Breast epithelium (tissue), 4 donors: Measurements from ENCODE around the gene TBC1D9B. TPM values are rescaled to one million over a fixed set of nuclear protein-coding genes. Genes with fewer than 3 reads are reported as not detected.
A peak's percentile ranks its signal among the peaks of the same experiment; 100 is the strongest.
"Not testable (repeated sequence)": the region's sequence is repeated elsewhere in the genome, so short reads cannot be mapped to it uniquely, and the experiment has no call there.

Experiments
- DNase-seq, 2 donors: peaks; one replicate each; pipeline ENCODE4 v3.0.0-alpha.2; 2019; ENCODE audit warnings: low spot score in 2 of 2
- H3K27ac ChIP-seq, 2 donors: fragments of 200-600 bp; sonication (generic) in 1 of 2; one replicate each; pipeline ENCODE4 v1.5.1; 2016 to 2019; ENCODE audit warnings: mild to moderate bottlenecking in 1 of 2
- H3K27me3 ChIP-seq, 2 donors: fragments of 200-600 bp; sonication (generic) in 1 of 2; one replicate each; pipeline versions ENCODE4 v1.5.1 to v1.6.0; 2017 to 2019; ENCODE audit warnings: control low read depth in 1 of 2, mild to moderate bottlenecking in 1 of 2
- H3K36me3 ChIP-seq: fragments of 200-600 bp; one replicate; pipeline ENCODE4 v1.5.1; 2019
- H3K4me1 ChIP-seq, 2 donors: fragments of 200-600 bp; sonication (generic); one replicate each; pipeline ENCODE4 v1.5.1; 2016 to 2019; ENCODE audit warnings: control low read depth in 1 of 2
- H3K4me3 ChIP-seq, 3 donors: fragments of 200-600 bp; sonication (generic); 1 replicate in 2 of 3; 2 replicates in 1 of 3; pipeline ENCODE4 v1.5.1; 2016 to 2019; ENCODE audit warnings: mild to moderate bottlenecking in 3 of 3, moderate library complexity in 2 of 3
- H3K9me3 ChIP-seq, 2 donors: fragments of 200-600 bp; sonication (generic) in 1 of 2; one replicate each; pipeline ENCODE4 v1.5.1; 2016 to 2019; ENCODE audit warnings: control low read depth in 1 of 2
- POLR2A ChIP-seq: fragments of 450-650 bp; IDR thresholded peaks from one replicate; pipeline ENCODE4 v1.6.1; 2016; ENCODE audit warnings: antibody characterized with exemption, mild to moderate bottlenecking, moderate library complexity
- POLR2AphosphoS5 ChIP-seq, 3 donors: sonication (generic); formaldehyde crosslinking; IDR thresholded peaks; one replicate each; pipeline ENCODE4 v1.6.1; 2017; ENCODE audit warnings: antibody characterized with exemption in 3 of 3
- intact Hi-C: fragments of 100-400 bp; cut with DNase I; formaldehyde crosslinking; loops from one replicate; pipeline ENCODE4 v1.15.1; 2023; ENCODE audit warnings: low total_unique reads
- total RNA-seq, 3 donors: library from RNA; depleted of rRNA; stranded (reverse); fragments of >200 nt; gene quantifications; one replicate each; pipeline ENCODE4 v1.1.0, GENCODE V29; 2016
- TF ChIP-seq, protein P1 (sequence below), 3 donors: fragments of 450-650 bp; IDR thresholded peaks; one replicate each; pipeline ENCODE4 v1.5.1; 2016 to 2017; ENCODE audit warnings: antibody characterized with exemption in 3 of 3, mild to moderate bottlenecking in 3 of 3, moderate library complexity in 3 of 3

Gene TBC1D9B
- total RNA-seq, 3 donors from 2014 or later = 73.5 to 143 (median 105) TPM

DNA sequence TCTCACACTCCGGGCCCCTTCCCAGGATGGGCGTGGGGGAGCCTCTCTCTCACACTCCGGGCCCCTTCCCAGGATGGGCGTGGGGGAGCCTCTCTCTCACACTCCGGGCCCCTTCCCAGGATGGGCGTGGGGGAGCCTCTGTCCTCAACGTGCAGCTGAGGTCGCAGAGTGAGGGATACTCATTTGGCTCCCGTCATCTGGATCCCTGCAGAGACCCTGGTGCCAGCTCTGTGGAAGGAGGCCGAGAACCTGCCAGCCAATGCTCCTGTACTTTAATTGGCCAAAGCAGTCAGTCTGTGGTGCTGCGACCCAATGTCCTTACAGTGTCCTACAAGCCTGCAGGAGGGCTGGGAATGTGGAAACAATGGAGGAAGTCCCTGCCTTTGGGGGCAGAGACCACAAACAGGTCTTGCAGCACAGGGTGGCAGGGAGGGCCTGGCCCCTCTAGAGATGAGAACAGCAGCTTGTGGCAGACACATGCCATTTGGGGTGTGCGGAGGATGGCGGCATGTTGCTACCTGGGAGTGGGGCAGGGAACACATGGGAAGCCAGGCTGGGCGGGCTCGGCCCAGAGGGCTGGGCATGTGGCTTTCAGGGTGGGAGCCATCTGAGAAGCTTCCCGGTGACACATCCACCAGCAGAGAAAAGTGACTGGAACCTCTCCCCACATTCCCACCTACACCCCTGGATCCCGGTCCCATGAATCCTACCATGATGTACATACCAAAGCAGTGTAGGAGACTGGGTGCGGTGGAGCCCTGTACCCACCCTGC, 35.5 kb downstream of the TBC1D9B start:
- H3K27me3 ChIP-seq = no peaks in the 10 kb centered on the region
- no peaks in the 10 kb centered on the region for H3K4me1 ChIP-seq
- H3K4me3 ChIP-seq = no peak overlapping the region
- DNase-seq = no peak
- no peak overlapping the region for H3K27ac ChIP-seq
- H3K9me3 ChIP-seq = no peaks in the 10 kb centered on the region
- TF ChIP-seq, protein P1, sequence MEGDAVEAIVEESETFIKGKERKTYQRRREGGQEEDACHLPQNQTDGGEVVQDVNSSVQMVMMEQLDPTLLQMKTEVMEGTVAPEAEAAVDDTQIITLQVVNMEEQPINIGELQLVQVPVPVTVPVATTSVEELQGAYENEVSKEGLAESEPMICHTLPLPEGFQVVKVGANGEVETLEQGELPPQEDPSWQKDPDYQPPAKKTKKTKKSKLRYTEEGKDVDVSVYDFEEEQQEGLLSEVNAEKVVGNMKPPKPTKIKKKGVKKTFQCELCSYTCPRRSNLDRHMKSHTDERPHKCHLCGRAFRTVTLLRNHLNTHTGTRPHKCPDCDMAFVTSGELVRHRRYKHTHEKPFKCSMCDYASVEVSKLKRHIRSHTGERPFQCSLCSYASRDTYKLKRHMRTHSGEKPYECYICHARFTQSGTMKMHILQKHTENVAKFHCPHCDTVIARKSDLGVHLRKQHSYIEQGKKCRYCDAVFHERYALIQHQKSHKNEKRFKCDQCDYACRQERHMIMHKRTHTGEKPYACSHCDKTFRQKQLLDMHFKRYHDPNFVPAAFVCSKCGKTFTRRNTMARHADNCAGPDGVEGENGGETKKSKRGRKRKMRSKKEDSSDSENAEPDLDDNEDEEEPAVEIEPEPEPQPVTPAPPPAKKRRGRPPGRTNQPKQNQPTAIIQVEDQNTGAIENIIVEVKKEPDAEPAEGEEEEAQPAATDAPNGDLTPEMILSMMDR (IDR thresholded peaks at IDR 0.05) = no peak
- no peak for TF ChIP-seq POLR2AphosphoS5 (IDR thresholded peaks at IDR 0.05)
- TF ChIP-seq POLR2A = no peak
- H3K36me3 ChIP-seq = no peaks in the 10 kb centered on the region
- intact Hi-C loops = no loop called here

DNA sequence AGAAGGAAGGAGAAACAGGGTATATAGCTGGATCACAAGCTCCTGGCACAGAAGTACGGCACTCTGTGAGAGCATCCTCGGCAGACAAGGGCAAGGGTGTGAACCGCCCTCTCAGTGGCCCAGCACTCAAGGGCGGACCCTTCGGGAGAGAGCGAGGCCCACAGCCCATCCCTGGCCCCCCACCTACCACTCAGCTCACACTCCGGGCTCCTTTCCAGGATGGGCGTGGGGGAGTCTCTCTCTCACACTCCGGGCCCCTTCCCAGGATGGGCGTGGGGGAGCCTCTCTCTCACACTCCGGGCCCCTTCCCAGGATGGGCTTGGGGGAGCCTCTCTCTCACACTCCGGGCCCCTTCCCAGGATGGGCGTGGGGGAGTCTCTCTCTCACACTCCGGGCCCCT, 36.2 kb downstream of the TBC1D9B start:
- H3K4me1 ChIP-seq, H3K4me3 ChIP-seq, intact Hi-C loops, H3K36me3 ChIP-seq, DNase-seq, H3K9me3 ChIP-seq, H3K27me3 ChIP-seq: not testable (repeated sequence)
- peak overlapping the region in 1 of 2 donors; percentile 81 for H3K27ac ChIP-seq

DNA sequence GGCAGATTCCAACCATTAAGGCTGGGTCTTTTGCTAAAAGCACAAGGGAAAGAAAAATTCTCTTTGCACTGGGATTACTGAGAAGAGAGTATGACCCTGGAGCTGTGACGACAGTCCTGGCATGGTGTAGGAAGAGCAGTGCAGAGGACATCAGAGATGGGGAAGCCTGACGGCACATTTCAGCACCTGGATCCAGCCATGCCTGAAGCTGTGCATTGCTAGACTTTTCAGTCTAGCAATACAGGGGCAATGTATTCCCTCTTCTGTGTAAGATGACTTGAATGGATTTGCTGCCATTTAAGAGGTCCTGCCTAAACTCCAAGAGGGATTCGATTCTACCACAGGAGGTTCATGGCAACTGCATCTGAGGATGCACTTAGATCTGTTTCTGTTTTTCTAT, 36.7 kb downstream of the TBC1D9B start:
- Histone ChIP-seq H3K36me3 (peaks cover 3% of the 10 kb centered on the region), H3K27ac (peak overlapping the region; percentile 54 to 81)

DNA sequence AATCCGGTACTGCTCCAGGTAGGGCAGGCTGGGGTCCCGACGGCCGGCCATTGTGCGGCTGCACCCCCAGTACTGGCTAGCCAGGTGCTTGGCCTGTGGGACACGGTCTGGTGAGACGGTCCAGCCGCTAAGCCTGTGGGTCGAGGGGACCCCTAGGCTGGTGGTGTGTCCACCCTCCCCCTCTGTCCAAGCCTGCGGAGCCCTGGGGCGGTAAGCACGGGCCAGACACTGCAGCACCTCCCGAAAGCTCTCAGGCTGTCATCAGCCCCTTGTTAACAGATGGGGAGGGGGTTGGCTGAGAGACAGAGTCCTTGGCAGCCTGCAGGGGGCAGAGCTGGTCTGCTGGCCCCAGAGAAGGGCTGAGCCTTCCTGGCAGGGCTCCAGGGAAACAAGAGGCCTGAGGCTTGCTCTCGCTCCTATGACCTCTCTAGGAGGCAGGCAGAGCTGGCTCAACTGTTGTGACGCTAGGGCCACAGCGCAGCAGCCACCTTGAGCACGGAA, 37.2 kb downstream of the TBC1D9B start:
- H3K27ac ChIP-seq = peak overlapping the region; percentile 54 to 81
- DNase-seq = peak in 1 of 2 donors; percentile 72
- H3K4me3 ChIP-seq = peak overlapping the region in 1 of 3 donors; percentile 5
- H3K9me3 ChIP-seq = no peaks in the 10 kb centered on the region
- no peaks in the 10 kb centered on the region for H3K4me1 ChIP-seq
- H3K36me3 ChIP-seq = peaks cover 3% of the 10 kb centered on the region
- no peaks in the 10 kb centered on the region for H3K27me3 ChIP-seq
- TF ChIP-seq, protein P1 (IDR thresholded peaks at IDR 0.05) = no peak
- TF ChIP-seq POLR2AphosphoS5 (IDR thresholded peaks at IDR 0.05) (no peak), POLR2A (no peak)
- intact Hi-C loops = no loop called here

More for the DNA sequence above, 36.7 kb downstream of the TBC1D9B start:
- Histone ChIP-seq H3K4me1 (no peaks in the 10 kb centered on the region), H3K27me3 (no peaks in the 10 kb centered on the region), H3K4me3 (no peak overlapping the region), H3K9me3 (no peaks in the 10 kb centered on the region)
- DNase-seq = no peak
- TF ChIP-seq, protein P1 (IDR thresholded peaks at IDR 0.05) = no peak
- TF ChIP-seq POLR2AphosphoS5 (IDR thresholded peaks at IDR 0.05) (no peak), POLR2A (no peak)
- intact Hi-C loops = no loop called here

DNA sequence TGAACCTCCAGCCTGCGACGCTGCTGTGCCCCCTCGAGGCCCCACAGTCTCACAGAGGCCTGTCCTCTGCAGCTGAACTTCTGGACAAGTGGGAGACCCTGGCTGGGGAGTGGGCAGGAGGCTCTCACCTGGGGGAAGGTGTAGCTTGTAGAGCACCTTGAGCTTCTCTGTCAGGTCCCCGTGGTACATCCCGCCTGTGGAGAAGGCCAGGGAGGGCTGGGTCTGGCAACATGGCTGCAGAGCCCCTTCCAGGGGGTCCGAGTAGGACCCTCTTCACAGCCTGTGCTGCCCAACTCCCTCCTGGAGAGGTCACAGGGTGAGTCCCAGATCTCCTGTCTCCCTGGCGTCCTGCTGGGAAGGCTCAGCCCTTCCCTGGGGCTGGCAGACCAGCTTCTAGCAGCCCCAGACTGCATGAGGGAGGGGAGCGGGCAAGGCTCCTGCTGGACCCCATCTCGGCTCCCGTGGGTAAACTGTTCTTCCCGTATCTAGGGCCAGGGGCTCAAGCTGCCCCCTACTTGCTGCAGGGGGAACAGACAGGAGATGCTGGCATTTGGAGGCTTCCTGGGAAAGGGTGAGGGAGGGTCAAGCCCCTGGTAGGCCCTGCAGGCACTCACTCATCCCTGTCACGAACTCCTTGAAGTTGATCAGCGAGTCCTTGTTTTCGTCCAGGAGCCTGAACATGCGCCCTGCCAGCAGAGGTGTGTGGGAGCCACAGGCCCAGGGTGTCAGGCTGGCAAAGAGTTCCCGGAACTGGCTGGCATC, 37.9 kb downstream of the TBC1D9B start:
- Histone ChIP-seq H3K27me3 (no peaks in the 10 kb centered on the region), H3K9me3 (no peaks in the 10 kb centered on the region), H3K4me3 (no peak overlapping the region), H3K27ac (peak overlapping the region; percentile 54 to 81), H3K4me1 (no peaks in the 10 kb centered on the region), H3K36me3 (peaks cover 3% of the 10 kb centered on the region)
- TF ChIP-seq POLR2A (no peak), POLR2AphosphoS5 (IDR thresholded peaks at IDR 0.05) (no peak)
- TF ChIP-seq, protein P1 (IDR thresholded peaks at IDR 0.05) = no peak
- intact Hi-C loops = no loop called here
- DNase-seq = peak in 1 of 2 donors; percentile 37
